Stimulated activated CD8-positive, alpha-beta memory T cell treated with anti-CD3 and anti-CD28 coated beads, Interleukin-12 subunit alpha, Interleukin-12 subunit beta, amount 100 ng/mL, for 24 hours (primary cell): Measurements from ENCODE around the gene ZNF534.
"Not testable (repeated sequence)": the region's sequence is repeated elsewhere in the genome, so short reads cannot be mapped to it uniquely, and the experiment has no call there.

Experiments
- DNase-seq: peaks from one replicate; pipeline ENCODE4 v3.0.0-alpha.2; 2020; ENCODE audit errors: extremely low read depth

ZNF534 gene

DNA sequence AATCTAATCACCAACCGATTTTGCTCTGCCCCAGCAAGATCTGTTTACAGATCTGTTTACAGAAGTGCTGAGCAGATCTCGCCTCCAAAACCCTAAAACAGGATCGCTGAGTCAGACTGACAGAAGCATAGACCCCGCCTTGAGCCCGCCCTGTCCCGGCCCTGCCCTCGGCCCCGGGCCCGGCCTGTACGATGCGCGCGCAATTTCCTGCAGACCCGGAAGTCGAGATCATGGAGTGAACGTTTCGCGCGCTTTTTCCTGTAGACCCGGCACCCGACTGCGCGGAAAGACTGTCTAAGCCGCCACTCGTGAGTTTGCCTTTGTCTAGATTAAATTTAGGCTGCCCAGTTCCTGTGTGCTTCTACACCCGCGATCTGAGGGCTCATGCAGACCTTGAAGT is at the start of gene ZNF534:
TSS of gene ZNF534 (plus strand) at position 212 of the 400 bp plus-strand sequence. CDS start 2,327 bp downstream, outside the sequence.
- DNase-seq, result no peak

DNA sequence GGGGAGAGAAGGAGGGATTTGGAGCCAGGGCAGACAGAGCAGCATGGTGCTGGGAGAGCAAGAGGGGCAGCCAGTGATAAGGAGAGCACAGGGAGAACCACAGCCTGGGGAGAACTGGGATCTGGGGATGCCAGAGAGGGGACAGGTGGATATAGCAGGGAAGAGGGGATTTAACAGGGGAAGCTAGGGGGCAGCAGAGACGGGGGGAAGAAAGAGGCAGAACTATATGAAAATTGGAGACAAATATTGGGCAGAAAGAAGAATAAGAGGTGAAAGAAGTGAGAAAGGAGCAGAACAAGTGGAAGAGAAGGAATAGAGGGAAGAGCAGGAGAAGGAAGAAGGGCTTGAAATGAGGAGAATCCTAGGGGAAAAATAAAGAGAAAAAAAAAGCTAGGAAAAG is 37.8 kb upstream of the ZNF534 start:
- no peak for DNase-seq

DNA sequence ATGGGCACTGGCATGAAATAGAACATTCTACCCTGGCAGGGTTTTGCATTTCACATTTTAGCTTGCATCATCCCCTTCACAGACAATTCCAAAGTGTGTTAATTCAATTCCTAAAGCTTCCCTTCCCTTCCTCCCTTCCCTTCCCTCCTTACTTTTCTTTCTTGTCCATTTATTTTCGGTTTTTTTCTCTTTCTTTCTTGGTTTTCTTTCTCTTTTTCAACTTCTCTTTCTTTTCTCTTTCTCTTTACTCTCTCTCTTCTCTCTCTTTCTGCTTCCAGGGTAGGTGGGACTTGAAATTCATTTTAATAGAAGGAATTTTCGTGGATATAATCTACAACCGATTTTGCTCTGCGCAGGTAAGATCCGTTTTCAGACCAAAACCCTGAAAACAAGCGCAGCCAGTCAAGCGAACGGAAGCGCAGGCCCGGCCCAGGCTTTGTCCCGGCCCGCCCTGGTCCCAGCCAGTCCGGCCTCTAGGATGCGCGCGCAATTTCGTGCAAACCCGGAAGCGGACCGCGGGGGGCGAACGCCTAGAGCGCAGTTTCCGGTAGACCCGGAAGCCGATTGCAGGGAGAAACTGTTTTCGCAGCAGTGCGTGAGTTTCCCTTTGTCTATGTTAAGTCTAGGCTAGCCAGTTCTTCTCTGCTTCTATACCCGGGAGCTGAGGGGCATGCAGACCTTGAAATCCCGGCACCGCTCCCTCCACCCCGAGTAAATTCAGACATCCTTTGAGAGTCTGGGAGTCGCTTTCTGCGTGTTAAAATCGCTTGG is 31.5 kb upstream of the ZNF534 start, which contains the start of gene ZNF528:
TSS of gene ZNF528 (plus strand) at position 540 of the 771 bp plus-strand sequence. CDS start 4,165 bp downstream, outside the sequence.
- DNase-seq, result peak; percentile 91

DNA sequence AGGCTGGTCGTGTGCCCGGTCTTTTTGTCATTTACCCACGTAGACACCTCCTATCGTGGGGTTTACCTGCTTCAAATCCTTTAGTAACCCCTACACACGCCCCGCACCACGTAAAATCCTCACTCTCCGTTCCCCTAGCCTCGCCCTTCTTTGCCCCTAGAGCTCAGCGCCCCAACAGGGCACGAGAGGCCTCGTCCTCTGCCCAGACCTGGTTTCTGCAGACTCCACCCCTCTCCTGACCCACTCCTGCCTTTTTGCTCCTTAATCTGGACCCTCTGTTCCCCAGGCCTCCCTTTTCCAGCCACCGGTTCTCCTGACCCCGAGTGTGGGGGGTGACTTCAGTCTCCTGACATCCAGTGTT is 30.9 kb upstream of the ZNF534 start:
- no peak for DNase-seq

DNA sequence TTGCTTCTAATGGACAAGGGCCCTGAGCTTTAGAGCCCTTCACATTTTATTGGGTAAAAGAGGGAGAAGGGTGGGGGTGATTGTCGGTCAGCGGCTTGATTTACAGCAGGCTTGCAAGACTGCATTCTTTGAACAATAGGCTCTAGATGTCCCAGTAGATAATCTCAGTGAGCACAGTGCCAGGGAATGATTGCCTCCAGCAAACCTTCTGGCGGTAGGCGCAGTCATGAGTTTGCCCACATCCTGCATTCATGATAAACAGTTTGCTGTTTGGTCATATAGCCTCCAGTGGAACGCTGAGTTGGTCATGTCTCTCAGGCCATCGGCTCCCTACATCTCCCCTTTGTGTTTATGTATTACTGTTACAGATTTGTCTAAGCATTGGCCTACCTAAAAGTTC is 18.7 kb upstream of the ZNF534 start:
- no peak for DNase-seq

DNA sequence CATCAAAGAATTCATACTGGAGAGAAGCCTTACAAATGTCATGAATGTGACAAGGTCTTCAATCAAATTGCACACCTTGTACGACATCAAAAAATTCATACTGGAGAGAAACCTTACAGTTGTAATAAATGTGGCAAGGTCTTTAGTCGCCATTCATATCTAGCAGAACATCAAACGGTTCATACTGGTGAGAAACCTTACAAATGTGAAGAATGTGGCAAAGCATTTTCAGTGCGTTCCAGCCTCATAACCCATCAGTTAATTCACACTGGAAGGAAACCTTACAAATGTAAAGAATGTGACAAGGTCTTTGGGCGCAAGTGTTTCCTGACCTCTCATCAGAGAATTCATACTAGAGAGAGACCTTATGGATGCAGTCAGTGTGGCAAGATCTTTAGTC is 13.2 kb upstream of the ZNF534 start:
- DNase-seq, result no peak

GRCh38 chr19:52442179-52442578 is 13.2 kb downstream of the ZNF534 start:
- DNase-seq, result no peak

DNA sequence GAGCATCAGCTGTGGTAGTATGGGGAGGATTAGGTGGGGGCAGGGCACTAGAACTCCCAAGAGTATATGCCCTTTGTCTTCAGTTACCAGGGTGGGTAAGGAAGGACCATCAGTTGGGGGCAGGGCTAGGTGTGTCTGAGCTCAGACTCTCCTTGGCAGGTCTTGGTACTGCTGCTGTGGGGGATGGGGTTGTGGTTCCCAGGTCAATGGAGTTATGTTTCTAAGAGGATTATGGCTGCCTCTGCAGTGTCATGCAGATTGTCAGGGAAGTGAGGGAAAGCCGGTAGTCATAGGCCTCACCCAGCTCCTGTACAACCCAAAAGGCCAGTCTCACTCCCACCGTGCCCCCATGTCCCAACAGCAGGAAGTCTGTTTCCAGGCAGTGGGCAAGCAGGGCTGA is 15.6 kb downstream of the ZNF534 start:
- no peak for DNase-seq

DNA sequence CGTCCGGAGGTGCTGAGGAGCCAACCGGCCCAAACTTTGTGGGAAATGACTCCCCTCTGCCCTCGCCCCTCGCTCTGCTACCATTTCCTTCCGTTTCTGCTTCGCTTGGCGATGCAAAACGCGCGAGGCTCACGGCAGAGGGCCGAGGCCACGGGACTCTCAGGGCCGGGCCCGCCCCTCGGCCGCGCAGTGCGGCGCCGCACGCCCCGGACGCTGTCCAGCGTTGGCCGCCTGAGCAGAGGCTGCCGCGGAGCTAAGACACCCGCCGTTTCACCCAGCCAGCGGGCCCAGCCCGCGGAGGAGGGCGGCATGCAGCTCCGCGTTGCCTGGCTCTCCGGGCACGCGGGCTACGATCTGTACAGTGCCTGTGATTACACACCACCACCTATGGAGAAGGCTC is 22.3 kb downstream of the ZNF534 start:
- DNase-seq, result no peak

DNA sequence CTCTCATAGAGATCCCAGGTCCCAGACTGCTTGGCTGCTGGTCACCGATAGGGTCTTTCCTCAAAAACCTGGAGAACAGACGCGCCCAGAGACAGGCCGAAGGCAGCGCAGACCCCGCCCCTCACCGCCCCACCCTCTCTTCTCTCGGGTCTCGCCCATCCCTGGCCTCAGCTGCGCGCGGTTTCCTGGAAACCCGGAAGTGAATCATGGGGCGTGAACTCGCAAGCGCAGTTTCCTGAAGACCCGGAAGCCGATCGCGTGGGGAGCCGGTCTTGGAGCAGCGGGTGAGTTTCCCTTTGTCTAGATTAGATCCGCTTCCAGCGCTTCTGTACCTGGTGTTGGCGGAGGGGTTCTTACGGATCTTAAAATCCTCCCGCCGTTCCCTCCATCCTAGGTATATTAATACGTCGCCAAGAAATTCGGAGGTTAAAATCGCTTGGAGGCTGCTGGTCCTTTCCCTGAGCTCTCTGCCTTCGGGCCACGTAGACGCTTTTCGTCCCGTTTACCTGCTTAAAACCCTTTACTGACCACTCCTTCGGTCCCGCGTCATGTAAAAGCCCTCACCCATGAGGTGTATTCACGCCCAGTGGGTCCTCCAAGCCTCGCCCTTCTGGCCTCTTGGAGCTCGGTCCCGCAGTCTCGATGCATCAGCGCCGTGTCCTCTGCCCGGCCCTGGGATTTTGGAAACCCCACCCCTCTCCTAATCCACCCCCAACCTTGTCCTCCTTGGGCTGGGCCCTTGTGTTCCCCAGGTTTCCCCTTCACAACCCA is 24.6 kb downstream of the ZNF534 start, which contains the start of gene ZNF578:
TSS of gene ZNF578 (plus strand) at position 230 of the 771 bp plus-strand sequence. CDS start 48,293 bp downstream, outside the sequence.
- peak; percentile 34 for DNase-seq

DNA sequence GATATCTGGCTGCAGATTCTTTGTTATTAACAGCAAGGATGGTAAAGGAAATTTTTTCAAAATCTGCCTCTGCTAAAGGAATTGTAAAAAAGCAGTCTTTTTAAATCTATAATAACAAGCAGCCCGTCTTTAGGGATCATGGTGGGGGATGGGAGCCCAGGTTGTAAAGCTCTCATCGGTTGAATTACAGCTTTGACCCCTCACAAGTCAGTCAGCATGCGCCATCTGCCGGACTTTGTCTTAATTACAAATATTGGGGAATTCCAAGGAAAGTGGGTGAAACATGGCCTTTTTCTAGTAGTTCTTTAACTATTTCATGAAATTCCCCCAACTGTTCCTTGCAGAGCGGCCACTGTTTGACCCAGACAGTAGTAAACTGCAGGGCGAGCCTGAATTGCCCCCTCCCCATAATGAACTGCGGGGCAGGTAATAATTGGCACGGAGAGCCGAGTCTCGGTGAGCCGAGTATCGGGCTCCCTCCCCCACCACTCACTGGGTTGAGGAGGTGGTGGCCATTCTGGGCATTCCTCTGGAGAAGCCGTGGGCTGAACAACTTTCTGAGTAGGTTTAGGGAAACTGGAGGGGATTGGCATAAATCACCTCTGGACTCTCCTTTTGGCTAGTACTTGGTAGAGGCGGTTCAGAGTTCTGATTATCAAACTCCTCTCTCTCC is 36.0 kb downstream of the ZNF534 start:
- DNase-seq, result no peak

GRCh38 chr19:52473655-52474350 is 44.9 kb downstream of the ZNF534 start:
- DNase-seq, result no peak

DNA sequence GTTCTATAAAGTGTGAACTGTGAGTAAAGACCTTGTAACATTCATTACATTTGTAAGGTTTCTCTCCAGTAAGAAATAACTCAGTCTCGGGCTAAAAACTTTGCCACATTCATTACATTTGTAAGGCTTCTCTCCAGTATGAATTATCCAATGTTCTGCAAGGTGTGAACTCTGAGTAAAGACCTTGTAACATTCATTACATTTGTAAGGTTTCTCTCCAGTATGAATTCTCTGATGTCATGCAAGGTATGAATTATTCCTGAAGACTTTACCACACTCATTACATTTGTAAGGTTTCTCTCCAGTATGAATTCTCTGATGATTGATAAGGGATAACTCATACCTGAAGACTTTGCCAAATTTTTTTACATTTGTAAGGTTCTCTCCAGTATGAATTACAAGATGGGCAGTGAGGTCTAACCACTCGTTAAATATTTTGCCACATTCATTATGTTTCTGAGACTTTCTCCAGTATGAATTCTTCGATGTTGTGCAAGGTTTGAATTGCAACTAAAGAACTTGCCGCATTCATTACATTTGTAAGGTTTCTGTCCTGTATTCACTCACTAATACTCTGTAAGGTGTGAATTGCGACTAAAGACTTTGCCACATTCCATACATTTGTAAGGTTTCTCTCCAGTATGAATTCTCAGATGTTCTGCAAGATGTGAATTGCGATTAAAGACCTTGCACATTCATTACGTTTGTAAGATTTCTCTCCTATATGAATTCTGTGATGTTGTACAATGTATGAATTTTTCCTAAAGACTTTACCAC is 45.6 kb downstream of the ZNF534 start:
- no peak for DNase-seq

DNA sequence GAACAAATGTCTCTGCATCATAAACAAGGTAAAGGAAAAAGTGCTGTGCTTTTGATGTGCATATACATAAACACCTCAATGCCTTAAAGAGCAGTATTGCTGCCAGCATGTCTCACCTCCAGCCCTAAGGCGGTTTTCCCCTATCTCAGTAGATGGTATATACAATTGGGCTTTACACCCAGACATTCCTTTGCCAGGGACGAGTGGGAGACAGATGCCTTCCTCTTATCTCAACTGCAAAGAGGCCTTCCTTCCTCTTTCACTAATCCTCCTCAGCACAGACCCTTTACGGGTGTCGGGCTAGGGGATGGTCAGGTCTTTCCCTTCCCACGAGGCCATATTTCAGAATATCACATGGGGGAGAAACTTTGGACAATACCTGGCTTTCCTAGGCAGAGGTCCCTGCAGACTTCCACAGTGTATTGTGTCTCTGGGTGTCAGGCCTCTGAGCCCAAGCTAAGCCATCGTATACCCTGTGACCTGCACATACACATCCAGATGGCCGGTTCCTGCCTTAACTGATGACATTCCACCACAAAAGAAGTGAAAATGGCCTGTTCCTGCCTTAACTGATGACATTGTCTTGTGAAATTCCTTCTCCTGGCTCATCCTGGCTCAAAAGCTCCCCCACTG is 55.3 kb downstream of the ZNF534 start:
- DNase-seq, result not testable (repeated sequence)

DNA sequence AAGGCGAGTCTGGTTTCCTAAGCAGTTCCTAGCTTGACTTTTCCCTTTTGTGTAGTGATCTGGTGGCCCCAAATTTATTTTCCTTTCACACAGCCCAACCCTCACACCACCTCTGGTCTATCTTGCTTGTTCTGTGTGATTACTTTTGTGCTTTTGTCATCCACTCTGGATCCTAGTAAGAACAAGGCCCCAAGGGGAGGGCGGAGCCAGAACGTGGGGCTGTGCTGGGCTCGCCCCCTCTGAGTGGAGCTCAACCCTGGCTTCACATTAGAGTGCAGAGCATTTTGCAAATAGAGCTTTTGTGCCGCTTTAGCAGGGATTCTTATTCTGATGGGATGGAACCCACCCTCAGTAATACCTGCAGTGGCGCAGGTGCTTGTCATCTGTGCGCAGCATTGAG is 56.1 kb downstream of the ZNF534 start:
- not testable (repeated sequence) for DNase-seq

- DNase-seq, result not testable (repeated sequence)
Measured at GRCh38 chr19:52485561-52486240, 56.8 kb downstream of the ZNF534 start.

GRCh38 chr19:52492201-52492993 is 63.4 kb downstream of the ZNF534 start:
- no peak for DNase-seq

DNA sequence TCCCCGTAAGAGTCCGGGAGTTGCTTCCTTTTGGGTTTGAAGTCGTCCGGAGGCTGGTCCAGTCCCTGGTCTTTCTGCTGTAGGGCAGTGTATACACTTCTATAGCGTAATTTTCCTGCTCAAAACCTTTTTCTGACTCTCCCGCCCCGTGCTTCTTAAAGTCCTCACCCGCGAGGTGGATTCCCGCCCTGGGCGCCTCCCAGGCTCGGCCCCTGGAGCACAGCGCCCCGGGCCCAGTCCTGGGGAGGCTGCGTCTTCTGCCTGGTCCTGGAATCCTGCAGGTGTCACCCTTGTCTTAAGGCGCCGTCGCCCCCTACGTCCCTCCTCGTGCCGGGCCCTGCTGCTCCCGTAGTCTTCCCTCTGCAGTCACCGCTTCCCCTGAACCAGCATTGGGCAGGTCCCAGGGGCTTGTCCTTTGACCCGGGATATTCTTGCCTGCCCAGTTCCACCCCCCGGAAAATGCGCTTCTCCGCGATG is 64.1 kb downstream of the ZNF534 start:
- DNase-seq, result no peak

DNA sequence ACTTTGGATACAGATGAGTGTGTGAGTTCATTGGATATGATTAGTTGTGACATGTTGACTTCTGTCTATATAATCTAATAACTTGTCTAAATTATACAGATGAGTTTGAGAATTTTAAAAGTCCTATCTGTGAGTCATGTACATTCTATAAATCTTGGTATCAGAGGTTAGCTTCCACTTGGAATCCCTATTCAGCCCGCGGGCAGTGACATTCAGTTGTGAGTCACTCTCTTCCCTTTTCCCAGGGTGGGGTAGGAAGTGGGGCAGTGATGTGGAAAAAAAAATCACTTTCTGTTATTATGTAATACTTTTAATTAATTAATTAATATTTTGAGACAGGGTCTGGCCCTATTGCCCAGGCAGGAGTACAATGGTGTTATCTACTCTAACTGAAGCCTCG is 65.6 kb downstream of the ZNF534 start:
- DNase-seq, result no peak
